H1 (cell line): ENCODE measurements around the gene DCDC2B. TPM values are rescaled to one million over a fixed set of nuclear protein-coding genes. Genes with fewer than 3 reads are reported as not detected.
A peak's percentile ranks its signal among the peaks of the same experiment; 100 is the strongest.

Source experiments
- CTCF ChIA-PET: fragments of 300-600 bp; sonication (Branson Sonifier 250); formaldehyde crosslinking; loops from one replicate; lab custom pipeline; 2021; ENCODE audit not compliant: partially characterized antibody; lab: Charles Lee
- POLR2A ChIA-PET: fragments of 300-600 bp; sonication (Branson Sonifier 250); formaldehyde crosslinking; loops from one replicate; lab custom pipeline; 2021; ENCODE audit warnings: inconsistent platforms; ENCODE audit not compliant: partially characterized antibody; lab: Charles Lee
- DNase-seq, 2 experiments: peaks; one replicate each; pipeline versions ENCODE4 v3.0.0 to v3.0.0-alpha.2; 2010 to 2022; ENCODE audit warnings: low spot score in 2 of 2, low read depth in 1 of 2, mixed read lengths in 1 of 2
- FAIRE-seq: peaks from 2 replicates; lab custom pipeline; 2011; peaks lifted over from hg19 to GRCh38; lab: Jason Lieb, UNC
- H2AFZ ChIP-seq: 2 replicates; pipeline ENCODE4 v1.8.1; 2012; ENCODE audit warnings: low read length, inconsistent platforms
- H2AK5ac ChIP-seq: 2 replicates; pipeline ENCODE4 v1.6.1; 2013; ENCODE audit warnings: low read depth, low read length
- H2BK120ac ChIP-seq: replicated peaks from 2 replicates; pipeline ENCODE3; 2013; ENCODE audit warnings: low read depth, low read length, inconsistent platforms
- H2BK12ac ChIP-seq: 2 replicates; pipeline ENCODE4 v1.6.1; 2013; ENCODE audit warnings: low read depth, low read length
- H2BK15ac ChIP-seq: 2 replicates; pipeline ENCODE4 v1.6.1; 2013; ENCODE audit warnings: low read length
- H2BK20ac ChIP-seq: 2 replicates; pipeline ENCODE4 v1.6.1; 2013; ENCODE audit warnings: low read length
- H2BK5ac ChIP-seq: 2 replicates; pipeline ENCODE4 v1.6.1; 2013; ENCODE audit warnings: low read depth, low read length
- H3K14ac ChIP-seq: 2 replicates; pipeline ENCODE4 v1.6.1; 2013; ENCODE audit warnings: inconsistent platforms; ENCODE audit not compliant: insufficient read length
- H3K18ac ChIP-seq: 2 replicates; pipeline ENCODE4 v1.6.1; 2013; ENCODE audit warnings: low read length; ENCODE audit errors: extremely low read depth
- H3K23ac ChIP-seq: 2 replicates; pipeline ENCODE4 v1.6.1; 2013; ENCODE audit warnings: inconsistent platforms; ENCODE audit not compliant: insufficient read length
- H3K23me2 ChIP-seq: 2 replicates; pipeline ENCODE4 v1.6.1; 2013; ENCODE audit warnings: low read depth, low read length
- H3K27ac ChIP-seq: 2 replicates; pipeline ENCODE4 v1.6.1; 2011; ENCODE audit warnings: low read depth, low read length, inconsistent platforms
- H3K27me3 ChIP-seq, 4 experiments: replicated peaks in 1 of 4; 1 replicate in 1 of 4; 2 replicates in 3 of 4; pipeline versions ENCODE4 v1.6.1 to v1.8.1; 2011 to 2013; ENCODE audit warnings: low read length in 3 of 4, mild to moderate bottlenecking in 3 of 4, inconsistent platforms in 2 of 4, mixed read lengths in 2 of 4, moderate library complexity in 1 of 4; ENCODE audit not compliant: control insufficient read depth in 3 of 4, insufficient read depth in 3 of 4; ENCODE audit errors: extremely low read depth in 1 of 4
- H3K36me3 ChIP-seq, 4 experiments: 2 replicates each; pipeline versions ENCODE4 v1.6.1 to v1.8.1; 2011 to 2013; ENCODE audit warnings: mild to moderate bottlenecking in 4 of 4, low read length in 3 of 4, moderate library complexity in 2 of 4, control low read depth in 1 of 4, inconsistent platforms in 1 of 4; ENCODE audit not compliant: insufficient read depth in 4 of 4, control insufficient read depth in 2 of 4
- H3K4ac ChIP-seq: replicated peaks from 2 replicates; pipeline ENCODE3; 2013; ENCODE audit warnings: low read length, low read depth, mixed read lengths, inconsistent platforms; ENCODE audit not compliant: insufficient read length
- H3K4me1 ChIP-seq, 4 experiments: replicated peaks in 1 of 4; 1 replicate in 1 of 4; 2 replicates in 3 of 4; pipeline versions ENCODE4 v1.6.1 to v1.8.1; 2011 to 2013; ENCODE audit warnings: low read length in 3 of 4, inconsistent platforms in 2 of 4, mixed read lengths in 1 of 4; ENCODE audit not compliant: insufficient read depth in 4 of 4, control insufficient read depth in 3 of 4
- H3K4me2 ChIP-seq, 2 experiments: 2 replicates each; pipeline versions ENCODE4 v1.6.1 to v1.8.1; 2011 to 2013; ENCODE audit warnings: low read depth in 2 of 2, low read length in 2 of 2, control low read depth in 1 of 2, inconsistent platforms in 1 of 2, mild to moderate bottlenecking in 1 of 2; ENCODE audit not compliant: insufficient read depth in 1 of 2
- H3K4me3 ChIP-seq, 4 experiments: fragments of 200-600, 300-600 bp in 1 of 4; sonication (generic), shearing (Covaris generic), sonication (Bioruptor Twin) in 1 of 4; 2 replicates each; pipeline versions ENCODE4 v1.5.1 to v1.8.1; 2011 to 2016; ENCODE audit warnings: low read length in 4 of 4, low read depth in 3 of 4, control low read depth in 2 of 4, inconsistent platforms in 2 of 4, mild to moderate bottlenecking in 2 of 4, mixed read lengths in 1 of 4, moderate library complexity in 1 of 4; ENCODE audit not compliant: insufficient read depth in 2 of 4; ENCODE audit errors: extremely low read depth in 1 of 4
- H3K56ac ChIP-seq: replicated peaks from 2 replicates; pipeline ENCODE3; 2013; ENCODE audit warnings: low read depth, mild to moderate bottlenecking, mixed read lengths, low read length, inconsistent platforms; ENCODE audit not compliant: insufficient read length
- H3K79me1 ChIP-seq: 2 replicates; pipeline ENCODE4 v1.6.1; 2013; ENCODE audit warnings: low read depth, low read length, control low read depth
- H3K79me2 ChIP-seq, 2 experiments: 2 replicates each; pipeline versions ENCODE4 v1.6.1 to v1.8.1; 2012 to 2013; ENCODE audit warnings: low read length in 2 of 2, mild to moderate bottlenecking in 2 of 2, inconsistent platforms in 1 of 2; ENCODE audit not compliant: insufficient read depth in 2 of 2, control insufficient read depth in 1 of 2
- H3K9ac ChIP-seq, 4 experiments: replicated peaks in 1 of 4; 1 replicate in 1 of 4; 2 replicates in 3 of 4; pipeline versions ENCODE4 v1.6.1 to v1.8.1; 2011 to 2013; ENCODE audit warnings: low read depth in 3 of 4, low read length in 3 of 4, control low read depth in 2 of 4, mild to moderate bottlenecking in 2 of 4, moderate library complexity in 2 of 4, inconsistent platforms in 1 of 4; ENCODE audit errors: extremely low read depth in 1 of 4
- H3K9me3 ChIP-seq, 2 experiments: 2 replicates each; pipeline versions ENCODE4 v1.6.1 to v1.8.1; 2012 to 2013; ENCODE audit warnings: mild to moderate bottlenecking in 2 of 2, moderate library complexity in 2 of 2, control low read depth in 1 of 2, inconsistent platforms in 1 of 2, low read depth in 1 of 2, low read length in 1 of 2, mixed read lengths in 1 of 2; ENCODE audit not compliant: insufficient read depth in 2 of 2
- H4K20me1 ChIP-seq, 2 experiments: replicated peaks in 1 of 2; 2 replicates each; pipeline versions ENCODE3 to v1.8.1; 2011 to 2013; ENCODE audit warnings: inconsistent platforms in 2 of 2, low read length in 2 of 2, mild to moderate bottlenecking in 1 of 2; ENCODE audit not compliant: insufficient read depth in 2 of 2, control insufficient read depth in 1 of 2
- H4K5ac ChIP-seq: 2 replicates; pipeline ENCODE4 v1.6.1; 2013; ENCODE audit warnings: low read length, low read depth, mixed read lengths, inconsistent platforms; ENCODE audit not compliant: insufficient read length
- H4K8ac ChIP-seq: 2 replicates; pipeline ENCODE4 v1.8.0; 2013; ENCODE audit warnings: mild to moderate bottlenecking, moderate library complexity, low read length, inconsistent platforms; ENCODE audit not compliant: insufficient read depth; ENCODE audit errors: extremely low read depth
- H4K91ac ChIP-seq: replicated peaks from 2 replicates; pipeline ENCODE3; 2013; ENCODE audit warnings: low read length, mixed read lengths, inconsistent platforms; ENCODE audit not compliant: insufficient read length
- ATF2 ChIP-seq: IDR thresholded peaks from 2 replicates; pipeline ENCODE4 v1.6.1; 2012; ENCODE audit warnings: low read length, inconsistent platforms
- BACH1 ChIP-seq: IDR thresholded peaks from 2 replicates; pipeline ENCODE4 v1.6.1; 2012; ENCODE audit warnings: low read length, improper control_type of control experiment
- BCL11A ChIP-seq, 2 experiments: IDR thresholded peaks; one replicate each; pipeline ENCODE4 v1.6.1; 2011; ENCODE audit warnings: low read depth in 2 of 2, low read length in 2 of 2, mild to moderate bottlenecking in 2 of 2
- CBX8 ChIP-seq: fragments of 300-800, 300-1000 bp; sonication (generic); IDR thresholded peaks from 2 replicates; pipeline ENCODE4 v1.7.1; 2016; ENCODE audit warnings: low read depth, low read length, borderline replicate concordance
- EP300 ChIP-seq, 2 experiments: IDR thresholded peaks; 1 replicate in 1 of 2; 2 replicates in 1 of 2; pipeline ENCODE4 v1.6.1; 2011 to 2012; ENCODE audit warnings: low read depth in 2 of 2, low read length in 2 of 2, mild to moderate bottlenecking in 2 of 2, borderline replicate concordance in 1 of 2, inconsistent platforms in 1 of 2, moderate library complexity in 1 of 2
- HDAC2 ChIP-seq, 2 experiments: fragments of 300-600 bp in 1 of 2; sonication (generic) in 1 of 2; IDR thresholded peaks; 2 replicates each; pipeline ENCODE4 v1.6.1; 2011 to 2012; ENCODE audit warnings: low read depth in 2 of 2, low read length in 2 of 2, mild to moderate bottlenecking in 2 of 2, moderate library complexity in 2 of 2, borderline replicate concordance in 1 of 2, inconsistent platforms in 1 of 2
- SRF ChIP-seq: IDR thresholded peaks from 2 replicates; pipeline ENCODE4 v1.6.1; 2011; ENCODE audit warnings: mild to moderate bottlenecking, low read depth, low read length, moderate library complexity
- TAF1 ChIP-seq: IDR thresholded peaks from 2 replicates; pipeline ENCODE4 v1.6.1; 2011; ENCODE audit warnings: mild to moderate bottlenecking, low read depth, low read length
- TEAD4 ChIP-seq: IDR thresholded peaks from 2 replicates; pipeline ENCODE4 v1.6.1; 2012; ENCODE audit warnings: low read depth, low read length, inconsistent platforms, mixed read lengths
- USF2 ChIP-seq: IDR thresholded peaks from 2 replicates; pipeline ENCODE4 v1.6.1; 2011; ENCODE audit warnings: low read length, improper control_type of control experiment
- YY1 ChIP-seq: IDR thresholded peaks from 2 replicates; pipeline ENCODE4 v1.6.1; 2011; ENCODE audit warnings: low read depth, mild to moderate bottlenecking, low read length
- WGBS, 2 experiments: shearing (Covaris generic) in 1 of 2; methylation state at CpG; one replicate each; pipeline versions ENCODE4 v1.1.6 to v1.1.7; 2013 to 2015; ENCODE audit warnings: low lambda C conversion rate in 2 of 2, mixed read lengths in 2 of 2, inconsistent platforms in 1 of 2, low coverage in 1 of 2, missing lambda C conversion rate in 1 of 2; ENCODE audit not compliant: insufficient replicate concordance in 2 of 2, insufficient coverage in 1 of 2, insufficient read length in 1 of 2; ENCODE audit errors: extremely low coverage in 1 of 2, missing lambda C conversion rate in 1 of 2; 5-methylcytosine and 5-hydroxymethylcytosine counted together
- polyA plus RNA-seq, 7 experiments: library from polyadenylated mRNA; depleted of rRNA in 3 of 7; stranded (reverse) in 5 of 7; unstranded in 2 of 7; fragments of >200 nt in 5 of 7; fragments of 200-250 nt in 2 of 7; gene quantifications; 1 replicate in 5 of 7; 2 replicates in 1 of 7; 4 replicates in 1 of 7; pipeline versions ENCODE4 v1.2.1 to v1.2.3, GENCODE V29; 2011 to 2013; ENCODE audit warnings: missing spikeins in 2 of 7, mixed read lengths in 2 of 7
- total RNA-seq: library from RNA; stranded (reverse); fragmentation: NEBNext Ultra II Directional; extraction: Animal tissue kit (Norgen Biotek cat#: 25700); gene quantifications from 2 replicates; pipeline ENCODE4 v1.2.1, GENCODE V29; 2021

Gene DCDC2B
- total and polyA plus RNA-seq, 2 of the 8 experiments (the other 6 are each of a cell fraction or from before 2014, with no cell fraction given), result not detected

- no peak overlapping the region for H3K18ac ChIP-seq
- H3K4me3 ChIP-seq, result no peak overlapping the region
- H3K36me3 ChIP-seq, result peaks cover 36 to 77% (median 68%) of the 10 kb centered on the region in 4 experiments
- H4K20me1 ChIP-seq, result peaks cover 4 to 11% of the 10 kb centered on the region in 2 experiments
- FAIRE-seq, result no peak
- WGBS, 2 experiments, result 93% methylated on average over 2 of the region's 2 CpGs; no CpG with 5 or more reads in 1 of the 2 experiments
- H3K79me1 ChIP-seq, result peaks cover 3% of the 10 kb centered on the region; the same call in 1 of the 2 replicates
- no peak overlapping the region for H3K4me2 ChIP-seq
- no peak overlapping the region for H4K91ac ChIP-seq
- H4K8ac ChIP-seq, result no peak overlapping the region
- H2BK120ac ChIP-seq, result no peak overlapping the region
- no peak for DNase-seq
- no peak overlapping the region for H3K23ac ChIP-seq
- no peak overlapping the region for H3K9ac ChIP-seq
- H2BK20ac ChIP-seq, result no peak overlapping the region
- 0 out of 2 replicates have a peak overlapping the region, but pooled peaks have one; percentile 68 for H2BK5ac ChIP-seq
- H3K9me3 ChIP-seq, result no peaks in the 10 kb centered on the region
- H3K27me3 ChIP-seq, result no peaks in the 10 kb centered on the region
- peaks cover 7 to 34% of the 10 kb centered on the region in 2 experiments for H3K79me2 ChIP-seq
- H3K14ac ChIP-seq, result no peak overlapping the region
- H4K5ac ChIP-seq, result no peak overlapping the region
- ChIA-PET CTCF (no interaction called here), POLR2A (interaction anchor here (0.6 to 21.3 kb wide), 9 partner anchors 2 to 150 kb away, joined by 3 to 332 read pairs (median 3); partner anchors contain the start of genes CCDC28B, IQCC, MARCKSL1 and TXLNA)
- H3K4me1 ChIP-seq, result no peaks in the 10 kb centered on the region; a peak in 2 of 7 replicates
- H2AK5ac ChIP-seq, result no peak overlapping the region
- no peak overlapping the region for H3K56ac ChIP-seq
- H2AFZ ChIP-seq, result no peak overlapping the region
- H3K23me2 ChIP-seq, result no peaks in the 10 kb centered on the region
- no peak overlapping the region for H3K27ac ChIP-seq
- no peak overlapping the region for H3K4ac ChIP-seq
- no peak overlapping the region; the same call in 1 of the 2 replicates for H2BK15ac ChIP-seq
- no peak overlapping the region for H2BK12ac ChIP-seq
- TF ChIP-seq HDAC2 (IDR thresholded peaks at IDR 0.05; ENCODE audit: borderline replicate concordance in 1 of 2, low read depth in 2 of 2, low read length in 2 of 2) (no peak), TEAD4 (no peak), EP300 (IDR thresholded peaks at IDR 0.05; ENCODE audit: borderline replicate concordance in 1 of 2, low read depth in 2 of 2, low read length in 2 of 2) (no peak), CBX8 (no peak), YY1 (no peak), SRF (no peak), BACH1 (no peak), USF2 (no peak), ATF2 (no peak), BCL11A (IDR thresholded peaks at IDR 0.05; ENCODE audit: low read depth in 2 of 2, low read length in 2 of 2) (no peak), TAF1 (no peak)
Observed at GRCh38 chr1:32186077-32186476, 22.8 kb upstream of the DCDC2B start.
